SU-DHL-6 (cell line): ENCODE measurements around the gene SLC24A3.

ENCODE experiments used
- H2AFZ ChIP-seq: fragments of 200-600 bp; sonication (generic); 2 replicates; pipeline ENCODE4 v1.6.1; 2014; ENCODE audit warnings: low read depth, mild to moderate bottlenecking, moderate library complexity, mixed read lengths, antibody characterized with exemption, low read length; ENCODE audit not compliant: severe bottlenecking
- H3F3A ChIP-seq: fragments of 200-600 bp; shearing (Covaris generic); 2 replicates; pipeline ENCODE4 v1.6.0; 2016; ENCODE audit warnings: antibody characterized with exemption, mild to moderate bottlenecking; ENCODE audit not compliant: insufficient read depth
- H3K27ac ChIP-seq: fragments of 200-600 bp; sonication (generic); 2 replicates; pipeline ENCODE4 v1.5.1; 2016; ENCODE audit warnings: low read depth, mild to moderate bottlenecking, low read length, moderate library complexity, mixed read lengths
- H3K27me3 ChIP-seq: fragments of 200-600 bp; sonication (generic), shearing (Covaris generic); 2 replicates; pipeline ENCODE4 v1.6.0; 2014; ENCODE audit warnings: mild to moderate bottlenecking, low read length
- H3K36me3 ChIP-seq: fragments of 200-600 bp; sonication (generic); 2 replicates; pipeline ENCODE4 v1.6.1; 2014; ENCODE audit warnings: mild to moderate bottlenecking, low read length, mixed read lengths
- H3K4me2 ChIP-seq: fragments of 300-600, 200-600 bp; shearing (Covaris generic), sonication (generic); 2 replicates; pipeline ENCODE4 v1.6.0; 2014; ENCODE audit warnings: low read length, low read depth, mild to moderate bottlenecking; ENCODE audit not compliant: poor library complexity, severe bottlenecking
- H3K4me3 ChIP-seq: fragments of 200-600 bp; sonication (generic); 2 replicates; pipeline ENCODE4 v1.5.1; 2014; ENCODE audit warnings: antibody characterized with exemption, low read length, mild to moderate bottlenecking, mixed read lengths; ENCODE audit not compliant: insufficient read depth, poor library complexity, severe bottlenecking
- H3K79me2 ChIP-seq: fragments of 200-600 bp; sonication (generic); 2 replicates; pipeline ENCODE4 v1.6.1; 2014; ENCODE audit warnings: mild to moderate bottlenecking, low read length, moderate library complexity; ENCODE audit not compliant: insufficient read depth
- H3K9ac ChIP-seq: fragments of 200-600 bp; sonication (generic); 2 replicates; pipeline ENCODE4 v1.7.0; 2014; ENCODE audit warnings: mild to moderate bottlenecking, low read length
- H3K9me2 ChIP-seq: fragments of 200-600 bp; sonication (generic); replicated peaks from 2 replicates; pipeline ENCODE4 v1.6.1; 2014; ENCODE audit warnings: low read length; ENCODE audit not compliant: insufficient read depth
- H3K9me3 ChIP-seq: fragments of 200-600 bp; sonication (generic); 2 replicates; pipeline ENCODE4 v1.6.1; 2014; ENCODE audit warnings: low read length, mixed read lengths; ENCODE audit not compliant: insufficient read depth
- H4K20me1 ChIP-seq: fragments of 200-600 bp; sonication (generic); 2 replicates; pipeline ENCODE4 v1.6.1; 2014; ENCODE audit warnings: low read depth, mild to moderate bottlenecking, antibody characterized with exemption, low read length, moderate library complexity, mixed read lengths
- EZH2phosphoT487 ChIP-seq: fragments of 200-600 bp; sonication (generic), shearing (Covaris generic); conservative IDR thresholded peaks from 2 replicates; pipeline ENCODE4 v1.6.1; 2018; ENCODE audit warnings: mild to moderate bottlenecking, antibody characterized with exemption, low read length, moderate library complexity, mixed read lengths
- TF ChIP-seq, protein P1 (sequence below): fragments of 200-600 bp; sonication (generic); IDR thresholded peaks from one replicate; pipeline ENCODE4 v1.5.1; 2017; ENCODE audit warnings: antibody characterized with exemption, mild to moderate bottlenecking, low read length, moderate library complexity; ENCODE audit not compliant: insufficient read depth, poor library complexity, severe bottlenecking

The SLC24A3 gene

DNA sequence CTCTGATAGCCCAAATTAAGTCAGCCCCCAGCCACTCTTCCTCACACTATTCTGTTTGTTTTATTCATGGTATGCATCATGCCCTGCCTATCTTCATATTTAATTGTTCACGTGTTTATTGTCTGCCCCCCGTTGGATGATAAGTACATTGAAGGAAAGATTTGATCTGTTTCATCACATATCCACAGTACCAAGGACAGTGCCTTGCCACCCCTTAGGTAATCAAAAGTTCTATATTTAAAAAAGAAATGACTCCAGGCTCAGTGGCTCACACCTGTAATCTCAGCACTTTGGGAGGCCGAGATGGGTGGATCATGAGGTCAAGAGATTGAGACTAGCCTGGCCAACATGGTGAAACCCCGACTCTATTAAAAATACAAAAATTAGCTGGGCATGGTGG lies 535.5 kb downstream of the SLC24A3 start:
- Histone ChIP-seq H3K79me2 (no peaks in the 10 kb centered on the region), H3K4me3 (no peak overlapping the region), H4K20me1 (no peaks in the 10 kb centered on the region), H3K36me3 (no peaks in the 10 kb centered on the region), H3K9me2 (no peaks in the 10 kb centered on the region), H3F3A (no peaks in the 10 kb centered on the region), H3K9ac (no peak overlapping the region), H3K27me3 (no peaks in the 10 kb centered on the region; the same call in 1 of the 2 replicates), H3K9me3 (peaks cover 10% of the 10 kb centered on the region; the same call in 1 of the 2 replicates), H3K4me2 (no peak overlapping the region), H2AFZ (no peak overlapping the region), H3K27ac (no peak overlapping the region)
- TF ChIP-seq EZH2phosphoT487: no peak
- TF ChIP-seq, protein P1, sequence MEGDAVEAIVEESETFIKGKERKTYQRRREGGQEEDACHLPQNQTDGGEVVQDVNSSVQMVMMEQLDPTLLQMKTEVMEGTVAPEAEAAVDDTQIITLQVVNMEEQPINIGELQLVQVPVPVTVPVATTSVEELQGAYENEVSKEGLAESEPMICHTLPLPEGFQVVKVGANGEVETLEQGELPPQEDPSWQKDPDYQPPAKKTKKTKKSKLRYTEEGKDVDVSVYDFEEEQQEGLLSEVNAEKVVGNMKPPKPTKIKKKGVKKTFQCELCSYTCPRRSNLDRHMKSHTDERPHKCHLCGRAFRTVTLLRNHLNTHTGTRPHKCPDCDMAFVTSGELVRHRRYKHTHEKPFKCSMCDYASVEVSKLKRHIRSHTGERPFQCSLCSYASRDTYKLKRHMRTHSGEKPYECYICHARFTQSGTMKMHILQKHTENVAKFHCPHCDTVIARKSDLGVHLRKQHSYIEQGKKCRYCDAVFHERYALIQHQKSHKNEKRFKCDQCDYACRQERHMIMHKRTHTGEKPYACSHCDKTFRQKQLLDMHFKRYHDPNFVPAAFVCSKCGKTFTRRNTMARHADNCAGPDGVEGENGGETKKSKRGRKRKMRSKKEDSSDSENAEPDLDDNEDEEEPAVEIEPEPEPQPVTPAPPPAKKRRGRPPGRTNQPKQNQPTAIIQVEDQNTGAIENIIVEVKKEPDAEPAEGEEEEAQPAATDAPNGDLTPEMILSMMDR: no peak

DNA sequence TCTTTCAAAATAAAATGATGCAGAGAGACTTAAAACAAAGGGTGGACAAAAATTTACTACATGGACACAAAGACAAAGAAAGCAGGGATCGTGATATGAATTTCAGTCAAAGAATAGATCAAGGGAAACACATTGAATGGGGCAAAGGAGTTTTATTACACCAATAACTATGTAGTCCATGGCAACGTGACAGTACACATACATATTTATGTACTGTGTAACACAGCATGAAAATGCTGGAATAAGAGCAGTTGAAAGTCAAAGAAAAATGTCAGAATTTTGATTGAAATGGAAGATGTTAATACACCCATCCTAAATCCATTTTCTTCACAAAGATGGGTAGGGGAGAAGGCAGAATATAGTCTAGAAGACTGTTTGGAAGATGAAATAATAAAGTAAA lies 536.2 kb downstream of the SLC24A3 start:
- TF ChIP-seq EZH2phosphoT487: no peak
- TF ChIP-seq, protein P1: no peak
- Histone ChIP-seq H3K9me3 (peaks cover 6% of the 10 kb centered on the region; the same call in 1 of the 2 replicates), H3K79me2 (no peaks in the 10 kb centered on the region), H3F3A (no peaks in the 10 kb centered on the region), H3K27me3 (no peaks in the 10 kb centered on the region; the same call in 1 of the 2 replicates), H3K9ac (no peak overlapping the region), H3K36me3 (no peaks in the 10 kb centered on the region), H2AFZ (no peak overlapping the region), H3K4me2 (no peak overlapping the region), H4K20me1 (no peaks in the 10 kb centered on the region), H3K4me3 (no peak overlapping the region), H3K27ac (no peak overlapping the region), H3K9me2 (no peaks in the 10 kb centered on the region)

DNA sequence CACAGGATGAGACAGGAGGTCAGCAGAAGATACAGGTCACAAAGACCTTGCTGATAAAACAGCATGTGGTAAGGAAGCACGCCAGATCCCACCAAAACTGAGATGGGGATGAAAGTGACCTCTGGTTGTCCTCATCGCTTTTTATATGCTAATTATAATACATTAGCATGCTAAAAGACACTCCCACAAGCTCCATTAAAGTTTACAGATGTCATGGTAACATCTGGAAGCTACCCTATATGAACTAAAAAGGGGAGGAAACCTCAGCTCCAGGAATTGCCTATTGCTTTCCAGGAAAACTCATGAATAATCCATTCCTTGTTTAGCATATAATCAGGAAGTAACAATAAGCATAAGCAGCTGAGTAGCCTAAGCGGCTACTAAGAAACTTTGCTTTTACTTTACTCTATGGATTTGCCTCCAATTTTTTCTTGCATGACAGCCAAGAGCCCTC lies 537.2 kb downstream of the SLC24A3 start:
- Histone ChIP-seq H3K4me3 (no peak overlapping the region), H3K9me2 (no peaks in the 10 kb centered on the region), H4K20me1 (no peaks in the 10 kb centered on the region), H3K9me3 (peaks cover 6% of the 10 kb centered on the region; the same call in 1 of the 2 replicates), H3K27ac (no peak overlapping the region), H3K36me3 (no peaks in the 10 kb centered on the region), H3F3A (no peaks in the 10 kb centered on the region), H3K79me2 (no peaks in the 10 kb centered on the region), H2AFZ (no peak overlapping the region), H3K27me3 (no peaks in the 10 kb centered on the region; the same call in 1 of the 2 replicates), H3K4me2 (no peak overlapping the region), H3K9ac (no peak overlapping the region)
- TF ChIP-seq, protein P1: no peak
- no peak for TF ChIP-seq EZH2phosphoT487
